HepG2 (cell line): ENCODE measurements around the gene MAN2C1. TPM values are rescaled to one million over a fixed set of nuclear protein-coding genes. Genes with fewer than 3 reads are reported as not detected.

Experiments used
- ETV5 ChIP-seq: IDR thresholded peaks from 2 replicates; pipeline ENCODE4 v1.6.1; 2018; ENCODE audit warnings: missing biosample characterization, missing genetic modification reagents, inconsistent platforms, borderline replicate concordance
- GRHL1 ChIP-seq: sonication (generic); formaldehyde crosslinking; conservative IDR thresholded peaks from 2 replicates; pipeline ENCODE4 v1.8.0; 2022; ENCODE audit warnings: missing genetic modification reagents
- KDM4B ChIP-seq: sonication (generic); formaldehyde crosslinking; IDR thresholded peaks from 2 replicates; pipeline ENCODE4 v1.4.0; 2020; ENCODE audit warnings: missing genetic modification reagents
- MATR3 ChIP-seq: sonication (generic); formaldehyde crosslinking; IDR thresholded peaks from 2 replicates; pipeline ENCODE4 v1.4.0; 2020; ENCODE audit warnings: missing genetic modification reagents
- MIXL1 ChIP-seq: IDR thresholded peaks from 2 replicates; pipeline ENCODE4 v1.6.1; 2016
- MTA1 ChIP-seq: sonication (generic); formaldehyde crosslinking; IDR thresholded peaks from 2 replicates; pipeline ENCODE4 v1.4.0; 2020; ENCODE audit warnings: missing genetic modification reagents, mild to moderate bottlenecking, borderline replicate concordance
- NAIF1 ChIP-seq: sonication (generic); formaldehyde crosslinking; IDR thresholded peaks from 2 replicates; pipeline ENCODE4 v1.5.0; 2020; ENCODE audit warnings: mild to moderate bottlenecking, missing genetic modification reagents, borderline replicate concordance
- PLSCR1 ChIP-seq: sonication (generic); formaldehyde crosslinking; IDR thresholded peaks from 2 replicates; pipeline ENCODE4 v1.5.0; 2020; ENCODE audit warnings: missing genetic modification reagents, mild to moderate bottlenecking, borderline replicate concordance
- POGK ChIP-seq: sonication (generic); formaldehyde crosslinking; conservative IDR thresholded peaks from 2 replicates; pipeline ENCODE4 v1.8.0; 2022; ENCODE audit warnings: mild to moderate bottlenecking, moderate library complexity, missing genetic modification reagents
- POLR2AphosphoS5 ChIP-seq: IDR thresholded peaks from 2 replicates; pipeline ENCODE4 v1.6.1; 2012; ENCODE audit warnings: low read depth, low read length
- SCMH1 ChIP-seq: sonication (generic); formaldehyde crosslinking; IDR thresholded peaks from 2 replicates; pipeline ENCODE4 v1.9.0; 2021; ENCODE audit warnings: missing genetic modification reagents, mild to moderate bottlenecking, borderline replicate concordance
- SP2 ChIP-seq: sonication (generic); formaldehyde crosslinking; IDR thresholded peaks from 2 replicates; pipeline ENCODE4 v1.5.1; 2020; ENCODE audit warnings: mild to moderate bottlenecking, missing genetic modification reagents
- SRSF1 ChIP-seq: fragments of 200-400 bp; formaldehyde crosslinking; optimal IDR thresholded peaks from 2 replicates; pipeline ENCODE3; 2017; ENCODE audit warnings: mild to moderate bottlenecking, low read depth, low read length, moderate library complexity
- TBP ChIP-seq: sonication (generic); formaldehyde crosslinking; IDR thresholded peaks from 2 replicates; pipeline ENCODE4 v1.5.0; 2020; ENCODE audit warnings: missing genetic modification reagents
- ZBTB25 ChIP-seq: IDR thresholded peaks from 2 replicates; pipeline ENCODE4 v1.6.1; 2018; ENCODE audit warnings: missing genetic modification reagents
- ZC3H13 ChIP-seq: sonication (generic); formaldehyde crosslinking; IDR thresholded peaks from 2 replicates; pipeline ENCODE4 v1.8.1; 2023; ENCODE audit warnings: mild to moderate bottlenecking, missing genetic modification reagents, moderate library complexity
- ZNF281 ChIP-seq: sonication (generic); formaldehyde crosslinking; IDR thresholded peaks from 2 replicates; pipeline ENCODE4 v1.4.0; 2020; ENCODE audit warnings: missing genetic modification reagents, borderline replicate concordance
- ZNF572 ChIP-seq: sonication (generic); formaldehyde crosslinking; IDR thresholded peaks from 2 replicates; pipeline ENCODE4 v1.5.1; 2020; ENCODE audit warnings: mild to moderate bottlenecking, missing genetic modification reagents
- ZNF644 ChIP-seq: IDR thresholded peaks from 2 replicates; pipeline ENCODE4 v1.6.1; 2016; ENCODE audit warnings: low read depth
- ZNF672 ChIP-seq: sonication (generic); formaldehyde crosslinking; IDR thresholded peaks from 2 replicates; pipeline ENCODE4 v1.8.1; 2022; ENCODE audit warnings: missing genetic modification reagents
- ZNF790 ChIP-seq: sonication (generic); formaldehyde crosslinking; IDR thresholded peaks from 2 replicates; pipeline ENCODE4 v1.8.0; 2022; ENCODE audit warnings: missing genetic modification reagents, mild to moderate bottlenecking, borderline replicate concordance
- ZNF83 ChIP-seq: sonication (generic); formaldehyde crosslinking; IDR thresholded peaks from 2 replicates; pipeline ENCODE4 v1.4.0; 2020; ENCODE audit warnings: missing genetic modification reagents, mild to moderate bottlenecking, borderline replicate concordance
- ZNF878 ChIP-seq: sonication (generic); formaldehyde crosslinking; IDR thresholded peaks from 2 replicates; pipeline ENCODE4 v1.8.1; 2023; ENCODE audit warnings: mild to moderate bottlenecking, missing genetic modification reagents, moderate library complexity
- polyA plus RNA-seq, 8 experiments: library from polyadenylated mRNA; depleted of rRNA in 3 of 8; stranded (reverse) in 7 of 8; unstranded in 1 of 8; fragments of >200 nt; fragmentation: Illumina TruSeq in 4 of 8; extraction: Trizol in 4 of 8; gene quantifications; 2 replicates each; pipeline versions ENCODE4 v1.2.1 to v1.2.3, GENCODE V29; 2011 to 2016; ENCODE audit warnings: low read depth in 4 of 8, missing spikeins in 1 of 8, mixed read lengths in 1 of 8; ENCODE audit not compliant: insufficient read depth in 1 of 8
- total RNA-seq, 5 experiments: library from RNA; depleted of rRNA; stranded (reverse); fragments of >200 nt; fragmentation: Illumina TruSeq; extraction: Trizol; gene quantifications; 2 replicates each; pipeline ENCODE4 v1.2.3, GENCODE V29; 2016; ENCODE audit warnings: low read depth in 1 of 5

Gene MAN2C1
- total and polyA plus RNA-seq, 2 of the 13 experiments (the other 11 are each of a cell fraction or from before 2014, with no cell fraction given), result 62.6 to 71.0 TPM

- peak; percentile 8; the same call in 1 of the 2 replicates for TF ChIP-seq KDM4B (CRISPR knock-in tag)
- TF ChIP-seq GRHL1 (CRISPR knock-in tag), result no peak
- TF ChIP-seq TBP, result no peak
- TF ChIP-seq SP2 (CRISPR knock-in tag), result no peak
- TF ChIP-seq PLSCR1 (CRISPR knock-in tag), result no peak
- peak; percentile 83 for TF ChIP-seq POLR2AphosphoS5
- TF ChIP-seq SRSF1, result no peak
- no peak; the same call in 1 of the 2 replicates for TF ChIP-seq POGK (CRISPR knock-in tag)
- TF ChIP-seq ZNF672 (CRISPR knock-in tag), result no peak
- TF ChIP-seq NAIF1 (CRISPR knock-in tag), result peak; percentile 6; the same call in 1 of the 2 replicates
- no peak for TF ChIP-seq MATR3
- peak; percentile 69 for TF ChIP-seq ZC3H13 (CRISPR knock-in tag)
- TF ChIP-seq MIXL1 (CRISPR knock-in tag), result 0 out of 2 replicates have a peak, but pooled peaks have one; percentile 6
- no peak for TF ChIP-seq SCMH1 (CRISPR knock-in tag)
- TF ChIP-seq ZNF281 (CRISPR knock-in tag), result no peak
- no peak for TF ChIP-seq ETV5 (CRISPR knock-in tag)
- TF ChIP-seq ZNF644 (CRISPR knock-in tag), result no peak
- no peak for TF ChIP-seq MTA1 (CRISPR knock-in tag)
- no peak for TF ChIP-seq ZNF83
- 0 out of 2 replicates have a peak, but pooled peaks have one; percentile 23 for TF ChIP-seq ZNF572 (CRISPR knock-in tag)
- TF ChIP-seq ZNF878 (CRISPR knock-in tag), result no peak
- TF ChIP-seq ZNF790, result no peak
- TF ChIP-seq ZBTB25, result peak; percentile 26; the same call in 1 of the 2 replicates
Measured at GRCh38 chr15:75368689-75369239, 357 bp upstream of the MAN2C1 start (continued).
